ENCODE results near the gene CCDC183. TPM values are rescaled to one million over a fixed set of nuclear protein-coding genes. Genes with fewer than 3 reads are reported as not detected.

The CCDC183 gene
- total RNA-seq, 1 donor from 2014 or later = 0.84 TPM

- no peak overlapping the region for H3K4me3 Mint-ChIP-seq (ENCODE audit: unreplicated experiment)
- Histone ChIP-seq H3K4me2 (ENCODE audit: low read length) (no peak overlapping the region), H3K4me1 (ENCODE audit: insufficient read depth, low read length) (peaks cover 6% of the 10 kb centered on the region), H3K27me3 (ENCODE audit: insufficient read depth, low read length) (no peaks in the 10 kb centered on the region), H3K9ac (ENCODE audit: low read length) (no peak overlapping the region), H3K36me3 (ENCODE audit: insufficient read depth, low read length) (no peaks in the 10 kb centered on the region), H3K79me2 (ENCODE audit: insufficient read depth, low read length) (no peaks in the 10 kb centered on the region), H4K20me1 (ENCODE audit: insufficient read depth, low read length) (peaks cover 26% of the 10 kb centered on the region), H2AFZ (ENCODE audit: low read depth, low read length) (no peak overlapping the region), H3K9me3 (ENCODE audit: insufficient read depth, low read depth, low read length) (no peaks in the 10 kb centered on the region), H3K27ac (ENCODE audit: low read depth, low read length) (no peak overlapping the region), H3K4me3 (ENCODE audit: insufficient read depth, low read depth, low read length) (no peak overlapping the region)
- DNase-seq (ENCODE audit: low read depth) (no peak), FAIRE-seq (no peak)
- H3K9me3 Mint-ChIP-seq (ENCODE audit: unreplicated experiment) = no peaks in the 10 kb centered on the region
- no peak overlapping the region for H3K27ac Mint-ChIP-seq (ENCODE audit: unreplicated experiment)
- TF ChIP-seq EZH2 (IDR thresholded peaks at IDR 0.05; ENCODE audit: insufficient read depth, low read length) (no peak), CTCF (IDR thresholded peaks at IDR 0.05; ENCODE audit: insufficient read depth, low read depth, low read length) (no peak)
- peaks cover 2% of the 10 kb centered on the region for H3K4me1 Mint-ChIP-seq (ENCODE audit: low read depth, unreplicated experiment)
- no peaks in the 10 kb centered on the region for H3K36me3 Mint-ChIP-seq (ENCODE audit: low read depth, unreplicated experiment)
- H3K27me3 Mint-ChIP-seq (ENCODE audit: low read depth, unreplicated experiment) = no peaks in the 10 kb centered on the region
Measured at GRCh38 chr9:136857166-136857565, 61.0 kb downstream of the CCDC183 start.

Small RNAs within 50 kb of the gene (microRNA-seq; reads per million reads assigned to microRNA genes)
- gene MIR4292 (not detected), gene MIR6722 (not detected)

Other genes starting within 250 kb of the CCDC183 start
- 12.3 and 15.5 TPM in 2 replicates for gene EGFL7, start 133.4 kb upstream of the CCDC183 start, total RNA-seq
- gene AGPAT2, start 108.9 kb upstream of the CCDC183 start, total RNA-seq = 30.8 and 38.0 TPM in 2 replicates
- 22.4 and 23.2 TPM in 2 replicates for gene DIPK1B, start 83.8 kb upstream of the CCDC183 start, total RNA-seq
- not detected in 2 replicates for gene LCN10, start 53.4 kb upstream of the CCDC183 start, total RNA-seq
- gene LCN6, start 47.8 kb upstream of the CCDC183 start, total RNA-seq = not detected in 2 replicates
- gene LCN8, start 38.1 kb upstream of the CCDC183 start, total RNA-seq = not detected in 2 replicates
- not detected in 2 replicates for gene LCN15, start 31.8 kb upstream of the CCDC183 start, total RNA-seq
- 40.8 and 46.4 TPM in 2 replicates for gene TMEM141, start 5.0 kb upstream of the CCDC183 start, total RNA-seq
- gene RABL6, start 11.6 kb downstream of the CCDC183 start, total RNA-seq = 62.0 and 69.4 TPM in 2 replicates
- 3.3 and 4.2 TPM in 2 replicates for gene AJM1, start 46.1 kb downstream of the CCDC183 start, total RNA-seq
- 192 and 215 TPM in 2 replicates for gene PHPT1, start 53.1 kb downstream of the CCDC183 start, total RNA-seq
- 8.5 and 9.3 TPM in 2 replicates for gene MAMDC4, start 56.0 kb downstream of the CCDC183 start, total RNA-seq
- 364 and 367 TPM in 2 replicates for gene EDF1, start 70.0 kb downstream of the CCDC183 start, total RNA-seq
- gene TRAF2, start 90.2 kb downstream of the CCDC183 start, total RNA-seq = 12.5 and 14.4 TPM in 2 replicates
- 67.7 and 70.4 TPM in 2 replicates for gene FBXW5, start 148.4 kb downstream of the CCDC183 start, total RNA-seq
- gene C8G, start 148.9 kb downstream of the CCDC183 start, total RNA-seq = 0.77 and 1.6 TPM in 2 replicates
- not detected in 2 replicates for gene LCN12, start 155.9 kb downstream of the CCDC183 start, total RNA-seq
- 5.0 and 5.6 TPM in 2 replicates for gene PTGDS, start 181.2 kb downstream of the CCDC183 start, total RNA-seq
- gene LCNL1, start 186.7 kb downstream of the CCDC183 start, total RNA-seq = 0.22 and 0.45 TPM in 2 replicates
- gene PAXX, start 196.1 kb downstream of the CCDC183 start, total RNA-seq = 15.3 and 18.8 TPM in 2 replicates
- 0.39 and 0.48 TPM in 2 replicates for gene CLIC3, start 200.2 kb downstream of the CCDC183 start, total RNA-seq
- gene ABCA2, start 231.9 kb downstream of the CCDC183 start, total RNA-seq = 16.2 and 20.0 TPM in 2 replicates
- not detected in 2 replicates for gene FUT7, start 235.8 kb downstream of the CCDC183 start, total RNA-seq
- 65.9 and 66.8 TPM in 2 replicates for gene NPDC1, start 249.8 kb downstream of the CCDC183 start, total RNA-seq

Data from astrocyte (in vitro differentiated cells and primary cell).